CD1c-positive myeloid dendritic cell (primary cell): ENCODE measurements around the gene RANBP17.

Experiments
- DNase-seq: peaks from one replicate; pipeline ENCODE4 v3.0.0-alpha.2; 2016; ENCODE audit errors: extremely low spot score

The RANBP17 gene

GRCh38 chr5:171316258-171317121, 454.7 kb downstream of the RANBP17 start:
- DNase-seq = no peak

GRCh38 chr5:171317230-171317629, 455.4 kb downstream of the RANBP17 start:
- DNase-seq = no peak

GRCh38 chr5:171318026-171318425, 456.2 kb downstream of the RANBP17 start:
- no peak for DNase-seq

- DNase-seq = no peak
Measured at GRCh38 chr5:171321447-171321846, 459.6 kb downstream of the RANBP17 start.

- DNase-seq = no peak
Measured at GRCh38 chr5:171322527-171322926, 460.7 kb downstream of the RANBP17 start.

GRCh38 chr5:171323007-171323406, 461.2 kb downstream of the RANBP17 start:
- DNase-seq = no peak

GRCh38 chr5:171323806-171324632, 462.2 kb downstream of the RANBP17 start:
- peak; percentile 57 for DNase-seq

GRCh38 chr5:171330021-171330420, 468.2 kb downstream of the RANBP17 start:
- DNase-seq = no peak

- no peak for DNase-seq
Measured at GRCh38 chr5:171335616-171336015, 473.8 kb downstream of the RANBP17 start.

- peak; percentile 43 for DNase-seq
Measured at GRCh38 chr5:171336521-171337209, 474.8 kb downstream of the RANBP17 start.

GRCh38 chr5:171337210-171337569, 475.4 kb downstream of the RANBP17 start:
- no peak for DNase-seq

- no peak for DNase-seq
Measured at GRCh38 chr5:171340042-171340441, 478.2 kb downstream of the RANBP17 start.

- DNase-seq = no peak
Measured at GRCh38 chr5:171340491-171340890, 478.7 kb downstream of the RANBP17 start.

GRCh38 chr5:171342362-171343111, 480.7 kb downstream of the RANBP17 start:
- DNase-seq = peak; percentile 66

- no peak for DNase-seq
Measured at GRCh38 chr5:171344936-171345608, 483.3 kb downstream of the RANBP17 start.
